CD8-positive, alpha-beta memory T cell (primary cell): ENCODE data around the gene PPP2R5D. TPM values are rescaled to one million over a fixed set of nuclear protein-coding genes. Genes with fewer than 3 reads are reported as not detected.

Experiments
- CTCF ChIA-PET: fragments of 350-600 bp; sonication (Branson Sonifier 250); formaldehyde crosslinking; loops from one replicate; lab custom pipeline; 2021; ENCODE audit warnings: antibody characterized with exemption; lab: Charles Lee
- POLR2A ChIA-PET: fragments of 350-600 bp; sonication (Branson Sonifier 250); formaldehyde crosslinking; loops from one replicate; lab custom pipeline; 2021; ENCODE audit warnings: antibody characterized with exemption; lab: Charles Lee
- DNase-seq, 5 donors: peaks; one replicate each; pipeline versions ENCODE4 v3.0.0 to v3.0.0-alpha.2; 2020 to 2022; ENCODE audit warnings: mixed read lengths in 1 of 5
- H3K27ac ChIP-seq: one replicate; pipeline ENCODE4 v1.7.0; 2013; ENCODE audit warnings: low read depth, mild to moderate bottlenecking, low read length, moderate library complexity
- H3K27me3 ChIP-seq: 2 replicates; pipeline ENCODE4 v1.7.0; 2013; ENCODE audit warnings: low read length, mild to moderate bottlenecking; ENCODE audit not compliant: insufficient read depth, poor library complexity, severe bottlenecking
- H3K36me3 ChIP-seq: 2 replicates; pipeline ENCODE4 v1.7.0; 2013; ENCODE audit warnings: mild to moderate bottlenecking, low read length, moderate library complexity; ENCODE audit not compliant: insufficient read depth
- H3K4me1 ChIP-seq: 2 replicates; pipeline ENCODE4 v1.7.0; 2013; ENCODE audit warnings: mild to moderate bottlenecking, low read length, moderate library complexity; ENCODE audit not compliant: insufficient read depth
- H3K4me3 ChIP-seq: 2 replicates; pipeline ENCODE4 v1.7.0; 2013; ENCODE audit warnings: mild to moderate bottlenecking, low read length
- H3K9me3 ChIP-seq: 2 replicates; pipeline ENCODE4 v1.7.0; 2013; ENCODE audit warnings: mild to moderate bottlenecking, low read length
- H3K27ac Mint-ChIP-seq, 8 donors: one replicate each; pipeline ENCODE4 v1.8.0; 2020 to 2021; ENCODE audit warnings: mixed read lengths in 8 of 8, mild to moderate bottlenecking in 6 of 8, inconsistent platforms in 3 of 8, moderate library complexity in 3 of 8
- H3K27me3 Mint-ChIP-seq, 2 donors: one replicate each; pipeline ENCODE4 v1.8.0; 2020 to 2021; ENCODE audit warnings: mixed read lengths in 2 of 2, mild to moderate bottlenecking in 1 of 2, moderate library complexity in 1 of 2
- H3K36me3 Mint-ChIP-seq, 3 donors: one replicate each; pipeline ENCODE4 v1.8.0; 2020 to 2021; ENCODE audit warnings: mixed read lengths in 3 of 3, inconsistent platforms in 1 of 3, mild to moderate bottlenecking in 1 of 3
- H3K4me1 Mint-ChIP-seq, 3 donors: one replicate each; pipeline ENCODE4 v1.8.0; 2020 to 2021; ENCODE audit warnings: mixed read lengths in 3 of 3, inconsistent platforms in 1 of 3, mild to moderate bottlenecking in 1 of 3
- H3K4me3 Mint-ChIP-seq, 7 donors: one replicate each; pipeline ENCODE4 v1.8.0; 2020 to 2021; ENCODE audit warnings: mixed read lengths in 7 of 7, mild to moderate bottlenecking in 6 of 7, moderate library complexity in 4 of 7, inconsistent platforms in 2 of 7
- H3K9me3 Mint-ChIP-seq, 5 donors: one replicate each; pipeline ENCODE4 v1.8.0; 2020 to 2022; ENCODE audit warnings: mixed read lengths in 5 of 5, mild to moderate bottlenecking in 3 of 5, moderate library complexity in 2 of 5, inconsistent platforms in 1 of 5
- polyA plus RNA-seq: library from polyadenylated mRNA; unstranded; fragments of 300-500 nt; fragmentation: Illumina TruSeq; gene quantifications from one replicate; pipeline ENCODE4 v1.2.3, GENCODE V29; 2021
- total RNA-seq, 2 experiments: library from RNA; stranded (reverse); gene quantifications; one replicate each; pipeline ENCODE4 v1.2.3, GENCODE V29; 2021

Gene PPP2R5D
- total and polyA plus RNA-seq, 3 experiments from 2014 or later = 32.5 to 52.4 (median 52.2) TPM

DNA sequence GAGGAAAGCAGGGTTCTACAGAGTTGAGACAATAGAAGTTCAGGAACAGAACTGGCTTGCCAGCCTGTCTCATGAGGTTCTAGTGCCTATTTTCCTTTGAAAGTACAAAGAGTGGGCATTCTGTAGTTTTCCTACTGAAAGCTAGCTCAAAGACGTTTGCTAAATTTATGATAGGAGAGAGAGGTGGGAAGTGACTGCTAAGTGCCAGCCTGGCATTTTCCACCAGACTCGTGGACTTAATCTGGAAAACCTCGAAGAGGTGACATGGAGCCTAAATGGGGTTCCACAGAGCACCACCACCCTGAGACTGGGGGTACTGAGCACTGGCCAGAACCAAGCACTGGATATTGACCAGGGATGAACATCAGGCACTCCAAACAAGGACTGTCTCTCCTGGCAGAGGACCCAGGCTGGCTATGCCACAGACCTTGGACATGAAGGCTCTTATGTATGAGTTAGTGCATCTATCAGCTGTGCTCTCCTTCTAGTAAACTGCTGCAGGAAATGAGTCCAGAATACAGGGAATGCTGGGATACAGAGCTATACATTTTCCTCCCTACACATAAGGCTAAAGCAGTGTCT, 12.5 kb upstream of the PPP2R5D start:
- Histone ChIP-seq H3K4me3 (no peak overlapping the region), H3K36me3 (peaks cover 14% of the 10 kb centered on the region), H3K27me3 (no peaks in the 10 kb centered on the region), H3K27ac (peak overlapping the region; percentile 13), H3K4me1 (peaks cover 12% of the 10 kb centered on the region), H3K9me3 (no peaks in the 10 kb centered on the region)
- H3K9me3 Mint-ChIP-seq = no peaks in the 10 kb centered on the region
- ChIA-PET POLR2A (interaction anchor here (1.4 kb wide), 1 partner anchor 12 kb away, joined by 3 read pairs; the partner anchor contains the start of gene PPP2R5D), CTCF (no interaction called here)
- DNase-seq = no peak
- peak overlapping the region in 2 of 8 donors; percentile 11 to 23 for H3K27ac Mint-ChIP-seq
- H3K4me3 Mint-ChIP-seq = no peak overlapping the region
- H3K27me3 Mint-ChIP-seq = no peaks in the 10 kb centered on the region
- peaks cover 0 to 47% (median 4%) of the 10 kb centered on the region in 3 donors for H3K36me3 Mint-ChIP-seq
- H3K4me1 Mint-ChIP-seq = peaks cover 8 to 27% (median 17%) of the 10 kb centered on the region in 3 donors

DNA sequence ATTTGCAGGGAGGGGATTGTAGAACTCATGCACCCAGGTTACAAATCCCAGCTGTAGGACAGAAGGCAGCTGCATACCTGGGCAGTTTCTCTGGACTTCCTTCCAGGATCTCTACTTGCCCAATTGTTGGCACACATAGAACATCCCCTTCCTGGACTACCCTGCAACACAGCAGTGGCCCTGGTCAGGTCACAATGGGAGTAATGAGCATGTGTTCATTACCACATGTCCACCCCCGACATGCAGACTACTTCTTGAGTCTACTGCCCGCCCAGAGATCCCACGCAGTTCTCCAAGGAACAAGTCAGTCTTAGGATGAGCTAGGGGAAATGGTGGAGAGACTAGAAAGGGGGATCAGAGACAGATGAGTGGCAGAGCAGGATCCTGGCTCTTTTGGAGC, 10.4 kb upstream of the PPP2R5D start:
- peaks cover 26% of the 10 kb centered on the region for H3K4me1 ChIP-seq
- H3K27me3 ChIP-seq = no peaks in the 10 kb centered on the region
- no peak for DNase-seq
- no peaks in the 10 kb centered on the region for H3K9me3 ChIP-seq
- H3K27ac ChIP-seq = no peak overlapping the region
- no peaks in the 10 kb centered on the region for H3K27me3 Mint-ChIP-seq
- no peak overlapping the region for H3K4me3 ChIP-seq
- ChIA-PET CTCF (interaction anchor here (0.7 to 1.1 kb wide), 3 partner anchors 12 to 44 kb away, joined by 3 read pairs; partner anchors contain the start of genes CNPY3, KLHDC3 and MEA1), POLR2A (interaction anchor here (1.2 kb wide), 1 partner anchor 8 kb away, joined by 4 read pairs; no protein-coding TSS in a partner anchor)
- H3K36me3 ChIP-seq = peaks cover 8% of the 10 kb centered on the region
- no peaks in the 10 kb centered on the region for H3K9me3 Mint-ChIP-seq
- H3K4me3 Mint-ChIP-seq = no peak overlapping the region
- H3K36me3 Mint-ChIP-seq = peaks cover 0 to 37% (median 5%) of the 10 kb centered on the region in 3 donors
- H3K27ac Mint-ChIP-seq = peak overlapping the region in 5 of 8 donors; percentile 14 to 88 (median 27)
- H3K4me1 Mint-ChIP-seq = peaks cover 15 to 39% (median 30%) of the 10 kb centered on the region in 3 donors

DNA sequence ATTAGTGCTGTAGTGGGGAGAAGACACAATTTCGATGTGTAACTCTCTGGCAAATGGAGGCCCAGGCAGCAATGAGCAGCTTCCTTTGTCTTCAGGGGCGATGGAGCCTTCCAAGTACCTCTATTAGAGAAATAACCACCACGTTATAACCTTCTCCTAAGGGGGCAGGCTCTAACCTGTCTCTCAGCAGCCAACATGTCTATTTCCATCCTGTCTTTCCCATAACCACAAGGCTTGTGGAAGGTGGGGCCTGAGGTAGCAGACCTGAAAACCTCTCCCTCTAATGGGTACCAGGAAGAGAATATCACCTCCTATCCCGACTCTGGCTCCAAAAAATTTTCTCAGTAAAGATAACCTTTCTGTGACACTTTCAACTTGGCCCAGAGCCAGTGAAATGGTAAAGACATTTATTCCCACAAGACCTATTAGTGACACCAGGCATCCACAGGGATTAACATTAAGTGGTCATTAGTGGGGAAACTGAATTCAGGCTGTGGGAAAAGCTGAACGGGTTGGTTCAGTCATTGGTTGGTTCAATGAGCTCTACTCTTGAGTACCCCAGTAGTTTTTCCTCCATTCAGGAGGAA, 9.4 kb upstream of the PPP2R5D start:
- Mint-ChIP-seq H3K36me3 (peaks cover 0 to 36% (median 5%) of the 10 kb centered on the region in 3 donors), H3K27ac (peak overlapping the region in 2 of 8 donors; percentile 70 to 87), H3K27me3 (no peaks in the 10 kb centered on the region), H3K4me3 (peak overlapping the region in 2 of 7 donors; percentile 27 to 28), H3K4me1 (peaks cover 25 to 50% (median 40%) of the 10 kb centered on the region in 3 donors), H3K9me3 (no peaks in the 10 kb centered on the region)
- DNase-seq = no peak
- no peaks in the 10 kb centered on the region for H3K9me3 ChIP-seq
- no peaks in the 10 kb centered on the region for H3K27me3 ChIP-seq
- POLR2A ChIA-PET = interaction anchor here (0.7 to 1.2 kb wide), 4 partner anchors 9 to 85 kb away, joined by 3 to 4 read pairs (median 3); partner anchors contain the start of gene PPP2R5D
- peaks cover 34% of the 10 kb centered on the region for H3K4me1 ChIP-seq
- CTCF ChIA-PET = interaction anchor here (0.8 to 1.1 kb wide), 2 partner anchors 46 to 169 kb away, joined by 3 read pairs; partner anchors contain the start of gene CNPY3
- H3K4me3 ChIP-seq = no peak overlapping the region
- no peak overlapping the region for H3K27ac ChIP-seq
- peaks cover 4% of the 10 kb centered on the region for H3K36me3 ChIP-seq

DNA sequence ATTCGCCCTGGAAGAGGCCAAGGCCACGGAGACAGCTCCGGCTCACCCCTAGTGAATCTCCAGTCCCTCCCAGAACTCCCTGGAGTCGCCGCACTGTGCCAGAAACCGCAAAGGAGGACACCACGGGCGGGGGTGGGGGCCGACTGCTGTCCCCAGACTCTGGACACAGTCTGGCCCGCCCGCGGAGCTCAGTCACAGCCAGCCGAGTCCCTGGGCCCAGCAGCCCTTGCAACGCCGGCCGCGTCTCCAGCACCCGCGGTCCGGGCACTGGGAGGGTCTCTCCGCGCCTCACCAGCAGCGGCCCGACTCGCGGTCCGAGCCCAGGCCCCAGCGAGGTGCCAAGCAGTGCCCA, 5.9 kb upstream of the PPP2R5D start:
- peaks cover 33 to 61% (median 48%) of the 10 kb centered on the region in 3 donors for H3K4me1 Mint-ChIP-seq
- H3K9me3 ChIP-seq = no peaks in the 10 kb centered on the region
- DNase-seq = peak in 2 of 5 donors; percentile 6 to 24
- peak overlapping the region; percentile 80 for H3K4me3 ChIP-seq
- H3K4me3 Mint-ChIP-seq = peak overlapping the region; percentile 84 to 94 (median 87)
- no peaks in the 10 kb centered on the region for H3K27me3 Mint-ChIP-seq
- peak overlapping the region; percentile 79 for H3K27ac ChIP-seq
- no peaks in the 10 kb centered on the region for H3K27me3 ChIP-seq
- peaks cover 42% of the 10 kb centered on the region for H3K4me1 ChIP-seq
- peaks cover 0 to 26% (median 2%) of the 10 kb centered on the region in 3 donors for H3K36me3 Mint-ChIP-seq
- ChIA-PET CTCF (interaction anchor here (1.0 to 2.3 kb wide), 3 partner anchors 9 to 49 kb away, joined by 3 to 16 read pairs (median 4); partner anchors contain the start of gene CNPY3), POLR2A (interaction anchor here (0.6 to 2.5 kb wide), 15 partner anchors 13 to 1656 kb away, joined by 3 to 50 read pairs (median 4); partner anchors contain the start of genes CNPY3, CUL7, GNMT and GTPBP2)
- H3K9me3 Mint-ChIP-seq = no peaks in the 10 kb centered on the region
- H3K27ac Mint-ChIP-seq = peak overlapping the region; percentile 85 to 95 (median 90)
- H3K36me3 ChIP-seq = peaks cover 4% of the 10 kb centered on the region

DNA sequence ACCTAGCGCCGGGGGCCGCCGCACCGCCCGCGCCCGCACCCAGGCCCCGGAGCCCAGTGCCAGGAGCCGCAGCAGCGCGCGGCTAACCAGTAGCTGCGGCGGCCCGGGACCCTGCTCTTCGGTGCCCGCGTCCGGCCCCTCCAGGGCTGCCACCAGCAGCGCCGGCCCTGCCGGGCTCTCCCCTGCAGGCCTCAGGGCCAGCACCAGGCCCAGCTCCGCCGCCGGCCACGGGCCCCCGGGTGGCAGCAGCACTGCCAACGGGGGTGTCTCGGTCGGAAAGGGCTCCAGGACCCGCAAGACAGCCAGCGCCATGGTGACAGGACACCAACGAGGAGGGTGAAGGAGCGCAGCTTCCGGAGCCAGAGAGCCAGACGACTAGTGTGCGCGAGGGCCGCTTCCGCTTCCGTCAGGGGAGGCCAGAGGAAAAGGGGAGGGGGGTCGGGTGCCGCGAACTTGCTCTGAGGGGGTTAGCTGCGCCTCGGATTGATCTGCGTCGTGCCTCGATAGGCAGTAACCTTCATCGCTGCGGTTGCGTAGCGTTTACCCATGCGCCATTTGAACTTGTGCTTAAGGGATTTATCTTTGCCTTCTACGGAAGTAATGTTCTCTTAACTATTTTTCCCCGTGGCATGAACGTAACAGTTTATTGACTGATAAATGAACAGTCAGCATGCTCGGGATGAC, 5.4 kb upstream of the PPP2R5D start, which contains the start of gene PEX6:
Gene PEX6, minus strand, starts transcription at position 343 of the 684 bp plus-strand sequence. Its CDS starts 31 bp downstream, at position 312.
- Histone ChIP-seq H3K27me3 (no peaks in the 10 kb centered on the region), H3K4me1 (peaks cover 47% of the 10 kb centered on the region), H3K27ac (peak within 1 kb of the TSS; percentile 79), H3K4me3 (peak within 1 kb of the TSS; percentile 80), H3K9me3 (no peaks in the 10 kb centered on the region), H3K36me3 (peaks cover 2% of the 10 kb centered on the region)
- H3K4me1 Mint-ChIP-seq = peaks cover 36 to 61% (median 50%) of the 10 kb centered on the region in 3 donors
- POLR2A ChIA-PET = interaction anchor here (0.7 to 2.5 kb wide), 19 partner anchors 13 to 1245 kb away, joined by 3 to 50 read pairs (median 3); partner anchors contain the start of genes CNPY3, CUL7, GNMT and GTPBP2
- peak within 1 kb of the TSS; percentile 94 to 99 (median 97) for H3K27ac Mint-ChIP-seq
- H3K36me3 Mint-ChIP-seq = peaks cover 0 to 21% (median 2%) of the 10 kb centered on the region in 3 donors
- CTCF ChIA-PET = interaction anchor here (1.0 to 2.3 kb wide), 5 partner anchors 9 to 165 kb away, joined by 3 to 16 read pairs (median 4); partner anchors contain the start of gene CNPY3
- peak within 1 kb of the TSS; percentile 87 to 96 (median 94) for H3K4me3 Mint-ChIP-seq
- no peaks in the 10 kb centered on the region for H3K9me3 Mint-ChIP-seq
- peak; percentile 90 to 97 (median 94) for DNase-seq
- no peaks in the 10 kb centered on the region for H3K27me3 Mint-ChIP-seq

DNA sequence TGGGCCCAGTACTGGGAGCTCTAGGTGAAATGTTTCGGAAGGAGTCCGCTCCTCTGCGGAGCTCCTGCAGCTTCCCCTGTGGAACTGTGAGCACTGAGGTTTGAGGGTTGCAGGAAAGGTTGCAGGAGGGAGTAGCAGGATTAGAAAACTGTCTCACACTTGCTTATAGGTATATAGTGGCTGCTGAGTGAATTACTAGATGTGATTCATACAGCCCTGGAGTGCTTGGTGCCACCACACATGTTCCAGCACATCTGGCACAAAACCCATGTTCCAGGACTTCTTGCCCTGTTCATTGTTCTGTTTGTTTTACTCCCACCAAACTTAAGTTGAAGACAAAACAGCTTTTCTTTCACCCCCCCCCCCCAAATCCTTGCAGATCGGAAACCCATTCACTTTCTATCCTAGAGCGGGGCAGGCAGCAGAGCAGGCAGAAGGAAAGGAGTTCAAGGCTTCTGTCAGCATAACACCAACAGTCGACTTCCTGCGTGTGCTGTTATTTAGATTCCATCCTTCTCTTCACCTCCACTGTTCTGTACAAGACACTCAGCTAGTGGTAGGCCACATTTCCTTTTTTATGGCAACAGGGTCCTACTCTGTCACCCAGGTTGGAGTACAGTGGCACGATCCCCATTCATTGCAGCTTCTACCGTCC, 4.7 kb upstream of the PPP2R5D start:
- CTCF ChIA-PET = interaction anchor here (1.0 to 2.3 kb wide), 7 partner anchors 8 to 447 kb away, joined by 3 to 16 read pairs (median 4); partner anchors contain the start of genes ABCC10 and CNPY3
- Histone ChIP-seq H3K9me3 (no peaks in the 10 kb centered on the region), H3K4me3 (peak overlapping the region; percentile 80), H3K36me3 (no peaks in the 10 kb centered on the region), H3K27me3 (no peaks in the 10 kb centered on the region), H3K27ac (peak overlapping the region; percentile 79), H3K4me1 (peaks cover 47% of the 10 kb centered on the region)
- POLR2A ChIA-PET = interaction anchor here (0.8 to 2.5 kb wide), 14 partner anchors 12 to 1245 kb away, joined by 3 to 50 read pairs (median 5); partner anchors contain the start of genes CNPY3, KLC4, KLHDC3 and MEA1
- H3K4me1 Mint-ChIP-seq = peaks cover 39 to 62% (median 52%) of the 10 kb centered on the region in 3 donors
- no peaks in the 10 kb centered on the region for H3K27me3 Mint-ChIP-seq
- peak overlapping the region; percentile 94 to 99 (median 97) for H3K27ac Mint-ChIP-seq
- peak overlapping the region; percentile 85 to 96 (median 94) for H3K4me3 Mint-ChIP-seq
- no peaks in the 10 kb centered on the region for H3K9me3 Mint-ChIP-seq
- peaks cover 0 to 20% (median 2%) of the 10 kb centered on the region in 3 donors for H3K36me3 Mint-ChIP-seq
- peak in 1 of 5 donors; percentile 18 for DNase-seq

DNA sequence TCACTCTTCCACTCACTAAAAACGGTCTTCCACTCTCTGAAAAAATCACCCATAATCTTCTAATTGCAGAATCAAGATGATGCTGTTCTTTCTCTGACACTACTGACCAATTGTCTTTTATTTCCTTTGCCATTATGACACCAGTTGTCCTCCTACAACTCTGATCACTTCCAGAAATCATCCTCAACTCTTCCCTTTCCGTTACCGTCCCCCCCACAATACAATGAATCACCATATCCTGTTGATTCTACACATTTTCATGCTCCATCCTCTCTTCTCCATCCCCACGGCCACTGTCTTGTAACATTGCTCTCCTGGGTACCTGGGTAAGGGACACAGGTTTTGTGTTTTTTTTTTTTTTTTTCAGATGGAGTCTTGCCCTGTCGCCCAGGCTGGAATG, 2.5 kb upstream of the PPP2R5D start:
- ChIA-PET POLR2A (interaction anchor here (0.7 kb wide), 1 partner anchor 32 kb away, joined by 3 read pairs; the partner anchor contains the start of gene KLHDC3), CTCF (no interaction called here)
- H3K4me3 Mint-ChIP-seq = peak overlapping the region in 5 of 7 donors; percentile 8 to 65 (median 59)
- peaks cover 0 to 19% (median 1%) of the 10 kb centered on the region in 3 donors for H3K36me3 Mint-ChIP-seq
- no peaks in the 10 kb centered on the region for H3K36me3 ChIP-seq
- H3K4me1 Mint-ChIP-seq = peaks cover 52 to 64% (median 58%) of the 10 kb centered on the region in 3 donors
- H3K9me3 ChIP-seq = no peaks in the 10 kb centered on the region
- DNase-seq = no peak
- peak overlapping the region; percentile 24 to 93 (median 76) for H3K27ac Mint-ChIP-seq
- H3K9me3 Mint-ChIP-seq = no peaks in the 10 kb centered on the region
- H3K27me3 ChIP-seq = no peaks in the 10 kb centered on the region
- no peak overlapping the region for H3K27ac ChIP-seq
- H3K27me3 Mint-ChIP-seq = no peaks in the 10 kb centered on the region
- peaks cover 54% of the 10 kb centered on the region for H3K4me1 ChIP-seq
- no peak overlapping the region for H3K4me3 ChIP-seq
